Measurements from ENCODE around the gene LHX5. TPM values are rescaled to one million over a fixed set of nuclear protein-coding genes. Genes with fewer than 3 reads are reported as not detected.

LHX5 gene
- total and polyA plus RNA-seq, 7 donors: not detected

DNA sequence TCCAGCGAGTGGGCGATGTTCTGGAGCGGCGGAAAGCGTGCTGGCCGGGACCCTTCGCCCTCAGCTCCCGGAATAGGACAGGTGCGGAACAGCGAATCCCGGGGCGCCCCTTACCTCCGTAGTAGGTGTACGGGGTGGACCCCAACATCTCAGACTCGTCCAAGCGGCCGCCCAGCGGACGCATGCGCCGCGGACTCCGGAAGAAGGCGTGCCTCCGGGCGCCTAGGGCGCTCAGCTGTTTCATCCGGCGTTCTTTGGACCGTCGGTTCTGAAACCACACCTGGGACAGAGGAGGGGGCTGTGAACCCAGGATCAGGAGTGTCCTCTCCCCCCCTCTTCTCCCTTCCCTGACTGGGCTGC is 4.5 kb downstream of the LHX5 start:
- no peak for TF ChIP-seq EP300 (IDR thresholded peaks at IDR 0.05)
- TF ChIP-seq, protein P1, sequence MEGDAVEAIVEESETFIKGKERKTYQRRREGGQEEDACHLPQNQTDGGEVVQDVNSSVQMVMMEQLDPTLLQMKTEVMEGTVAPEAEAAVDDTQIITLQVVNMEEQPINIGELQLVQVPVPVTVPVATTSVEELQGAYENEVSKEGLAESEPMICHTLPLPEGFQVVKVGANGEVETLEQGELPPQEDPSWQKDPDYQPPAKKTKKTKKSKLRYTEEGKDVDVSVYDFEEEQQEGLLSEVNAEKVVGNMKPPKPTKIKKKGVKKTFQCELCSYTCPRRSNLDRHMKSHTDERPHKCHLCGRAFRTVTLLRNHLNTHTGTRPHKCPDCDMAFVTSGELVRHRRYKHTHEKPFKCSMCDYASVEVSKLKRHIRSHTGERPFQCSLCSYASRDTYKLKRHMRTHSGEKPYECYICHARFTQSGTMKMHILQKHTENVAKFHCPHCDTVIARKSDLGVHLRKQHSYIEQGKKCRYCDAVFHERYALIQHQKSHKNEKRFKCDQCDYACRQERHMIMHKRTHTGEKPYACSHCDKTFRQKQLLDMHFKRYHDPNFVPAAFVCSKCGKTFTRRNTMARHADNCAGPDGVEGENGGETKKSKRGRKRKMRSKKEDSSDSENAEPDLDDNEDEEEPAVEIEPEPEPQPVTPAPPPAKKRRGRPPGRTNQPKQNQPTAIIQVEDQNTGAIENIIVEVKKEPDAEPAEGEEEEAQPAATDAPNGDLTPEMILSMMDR (IDR thresholded peaks at IDR 0.05): no peak
- TF ChIP-seq POLR2A (IDR thresholded peaks at IDR 0.05): no peak
- no peak for TF ChIP-seq POLR2AphosphoS5 (IDR thresholded peaks at IDR 0.05)
- intact Hi-C loops (cut with DNase I): no loop called here
- WGBS, 2 donors: 3 to 7% methylated on average over 31 of the region's 31 CpGs
- no peak overlapping the region for H3K27ac ChIP-seq
- peaks cover 0 to 55% (median 45%) of the 10 kb centered on the region in 4 donors for H3K4me1 ChIP-seq
- H3K9me3 ChIP-seq: no peaks in the 10 kb centered on the region
- peak overlapping the region in 3 of 4 donors; percentile 12 to 40 (median 37) for H3K4me3 ChIP-seq
- no peaks in the 10 kb centered on the region for H3K36me3 ChIP-seq
- H3K27me3 ChIP-seq: peaks cover 69 to 100% (median 96%) of the 10 kb centered on the region in 3 donors
- DNase-seq: no peak

DNA sequence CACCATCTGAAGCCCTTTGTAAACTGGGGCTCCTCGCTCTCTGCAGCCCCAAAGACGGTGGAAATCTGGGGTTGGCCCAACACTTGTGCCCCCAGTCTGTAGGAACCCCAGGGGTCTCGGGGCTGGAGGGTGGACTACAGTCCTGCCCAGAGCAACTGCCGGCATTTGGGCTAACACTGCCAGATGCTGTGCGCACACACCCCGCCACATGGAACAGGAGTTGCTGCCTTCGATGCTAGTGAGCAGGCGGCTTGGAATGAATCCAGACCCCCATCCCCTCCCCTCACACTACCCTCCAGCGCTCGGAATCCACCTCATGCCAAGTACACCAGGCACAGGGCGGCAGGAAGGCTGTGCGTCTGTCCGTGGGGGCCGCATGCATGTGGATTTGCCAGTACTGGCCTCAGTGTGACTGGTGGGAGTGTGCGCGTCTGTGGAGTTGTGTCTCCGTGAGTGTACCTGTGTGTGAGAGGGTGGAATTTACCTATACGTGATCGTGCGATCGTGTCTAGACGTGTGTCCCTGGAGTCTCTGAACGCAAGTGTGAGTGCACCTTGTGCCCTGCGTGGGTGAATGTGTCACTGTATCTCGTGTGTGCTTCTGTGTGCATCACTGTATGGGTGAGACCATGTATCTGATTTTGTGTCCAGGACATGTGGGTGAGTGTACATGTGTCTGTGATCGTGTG is 5.1 kb downstream of the LHX5 start:
- H3K36me3 ChIP-seq: no peaks in the 10 kb centered on the region
- no peak overlapping the region for H3K27ac ChIP-seq
- TF ChIP-seq POLR2A (IDR thresholded peaks at IDR 0.05): no peak
- TF ChIP-seq, protein P1 (IDR thresholded peaks at IDR 0.05): no peak
- no peak for TF ChIP-seq POLR2AphosphoS5 (IDR thresholded peaks at IDR 0.05)
- no peak for TF ChIP-seq EP300 (IDR thresholded peaks at IDR 0.05)
- H3K27me3 ChIP-seq: peaks cover 66 to 100% (median 92%) of the 10 kb centered on the region in 3 donors
- WGBS, 2 donors: 7 to 11% methylated on average over 26 of the region's 26 CpGs
- intact Hi-C loops (cut with DNase I): no loop called here
- H3K9me3 ChIP-seq: no peaks in the 10 kb centered on the region
- peak overlapping the region in 1 of 4 donors; percentile 37 for H3K4me3 ChIP-seq
- H3K4me1 ChIP-seq: peaks cover 0 to 57% (median 46%) of the 10 kb centered on the region in 4 donors
- DNase-seq: no peak

DNA sequence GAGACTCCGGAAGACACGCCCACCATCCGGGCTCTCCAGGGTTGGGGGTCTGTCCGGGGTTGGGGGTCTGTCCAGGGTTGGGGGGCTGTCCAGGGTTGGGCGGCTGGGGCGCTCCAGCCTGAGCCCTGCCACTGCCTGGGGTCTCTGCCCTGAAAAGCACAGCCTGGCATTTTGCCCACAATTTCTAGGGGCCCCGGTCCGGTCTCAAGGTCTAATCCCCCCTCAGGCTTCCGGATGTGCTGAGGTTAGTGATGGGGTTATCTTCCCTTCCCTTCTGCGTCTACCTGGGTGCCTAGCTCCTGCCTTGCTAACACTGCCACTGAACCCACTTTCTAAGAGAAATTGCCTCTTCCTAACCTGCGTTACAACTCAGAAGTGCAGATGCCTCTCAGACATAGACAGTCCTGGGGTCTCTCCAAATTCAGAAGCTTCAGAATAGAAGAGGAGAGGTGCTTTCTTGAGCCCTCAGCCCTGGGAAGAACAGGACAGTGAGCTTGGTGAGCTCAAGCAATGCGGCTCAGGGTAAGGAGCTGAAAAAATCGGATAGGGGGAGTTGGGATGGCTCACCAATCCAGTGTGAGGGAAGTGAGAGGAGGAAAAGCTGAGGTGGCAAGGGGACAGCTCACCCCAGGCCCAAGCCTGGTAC is 5.7 kb downstream of the LHX5 start:
- WGBS, 2 donors: 3 to 8% methylated on average over 13 of the region's 13 CpGs
- no peak for TF ChIP-seq POLR2AphosphoS5 (IDR thresholded peaks at IDR 0.05)
- TF ChIP-seq EP300 (IDR thresholded peaks at IDR 0.05): no peak
- TF ChIP-seq, protein P1 (IDR thresholded peaks at IDR 0.05): no peak
- no peak for TF ChIP-seq POLR2A (IDR thresholded peaks at IDR 0.05)
- H3K27ac ChIP-seq: no peak overlapping the region
- DNase-seq: no peak
- intact Hi-C loops (cut with DNase I): no loop called here
- H3K4me1 ChIP-seq: peaks cover 0 to 57% (median 46%) of the 10 kb centered on the region in 4 donors
- H3K27me3 ChIP-seq: peaks cover 61 to 100% (median 86%) of the 10 kb centered on the region in 3 donors
- no peaks in the 10 kb centered on the region for H3K36me3 ChIP-seq
- no peaks in the 10 kb centered on the region for H3K9me3 ChIP-seq
- H3K4me3 ChIP-seq: no peak overlapping the region

DNA sequence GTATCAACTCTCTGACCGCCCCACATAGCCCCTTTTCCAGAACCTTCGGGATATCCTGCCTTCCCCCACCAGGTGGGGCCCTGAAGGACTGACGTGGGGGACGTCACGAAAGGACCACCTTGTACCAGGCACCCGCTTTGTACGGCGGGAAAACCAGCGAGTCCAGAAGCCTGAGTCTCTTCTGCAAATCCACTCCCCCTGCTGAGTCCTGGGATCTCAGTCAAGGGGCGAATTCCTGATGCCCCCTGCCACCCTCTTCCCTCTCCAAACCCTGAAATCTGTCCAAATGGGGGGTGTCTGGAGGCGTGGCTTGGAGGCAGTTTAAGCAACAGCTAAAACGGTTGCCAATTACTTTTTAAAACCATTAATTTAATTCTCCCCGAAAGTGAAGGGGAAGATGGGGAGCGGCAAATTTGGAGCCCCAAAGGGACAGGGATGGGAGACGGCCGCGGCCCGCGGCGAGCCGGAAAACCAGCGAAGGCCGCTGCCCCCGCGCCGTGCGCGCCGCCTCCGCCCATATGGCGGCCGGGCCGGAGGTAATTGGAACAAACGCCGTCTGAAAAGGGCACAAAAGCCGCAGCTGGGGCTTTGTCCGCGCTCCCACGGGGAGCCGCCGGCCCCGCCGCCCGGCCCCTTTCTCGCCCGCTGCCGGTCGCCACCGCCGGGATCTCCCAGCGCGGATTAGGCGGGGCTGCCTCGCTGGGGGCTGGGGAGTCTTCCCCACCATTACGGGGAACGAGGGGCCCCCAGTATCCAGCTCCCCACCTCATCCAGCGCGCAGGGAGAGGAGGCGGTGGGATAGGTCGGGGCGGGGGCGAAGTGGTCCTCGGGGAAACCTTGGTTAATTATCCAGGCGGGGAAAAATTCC is 6.6 kb downstream of the LHX5 start:
- H3K4me3 ChIP-seq: no peak overlapping the region

More for the DNA sequence above, 6.6 kb downstream of the LHX5 start:
- TF ChIP-seq POLR2A (IDR thresholded peaks at IDR 0.05) (no peak), EP300 (IDR thresholded peaks at IDR 0.05) (no peak), POLR2AphosphoS5 (IDR thresholded peaks at IDR 0.05) (no peak)
- TF ChIP-seq, protein P1 (IDR thresholded peaks at IDR 0.05): no peak
- H3K4me1 ChIP-seq: peaks cover 0 to 57% (median 46%) of the 10 kb centered on the region in 4 donors
- 3 to 4% methylated on average over 64 of the region's 64 CpGs for WGBS, 2 donors
- no peaks in the 10 kb centered on the region for H3K36me3 ChIP-seq
- DNase-seq: no peak
- peaks cover 57 to 100% (median 77%) of the 10 kb centered on the region in 3 donors for H3K27me3 ChIP-seq
- H3K9me3 ChIP-seq: no peaks in the 10 kb centered on the region
- no peak overlapping the region for H3K27ac ChIP-seq
- intact Hi-C loops (cut with DNase I): no loop called here

All from sigmoid colon (tissue), 7 donors.